Panc1 (cell line): ENCODE measurements around the gene INMT. TPM values are rescaled to one million over a fixed set of nuclear protein-coding genes. Genes with fewer than 3 reads are reported as not detected.

Experiments
- ATAC-seq: fragments of 200-7000 bp; cut with Tn5 transposase; 2 replicates; pipeline ENCODE4 v1.9.1; 2020; ENCODE audit warnings: mild to moderate bottlenecking, moderate library complexity
- BruUV-seq: library from RNA; stranded (reverse); fragments of 400-500 nt; replicated peaks from 2 replicates; lab custom pipeline; 2021; lab: Mats Ljungman, UMichigan
- CTCF ChIA-PET: fragments of 300-600 bp; sonication (Branson Sonifier 250); formaldehyde crosslinking; loops from one replicate; lab custom pipeline; 2022; ENCODE audit warnings: antibody characterized with exemption; lab: Charles Lee
- POLR2A ChIA-PET: fragments of 300-600 bp; sonication (Branson Sonifier 250); formaldehyde crosslinking; loops from one replicate; lab custom pipeline; 2022; ENCODE audit warnings: antibody characterized with exemption; lab: Charles Lee
- DNase-seq: peaks from one replicate; pipeline ENCODE4 v3.0.0-alpha.2; 2010; ENCODE audit warnings: low read depth, low spot score
- H3K27ac ChIP-seq: 2 replicates; pipeline ENCODE4 v1.5.1; 2011; ENCODE audit warnings: mild to moderate bottlenecking, low read length, inconsistent platforms
- H3K27me3 ChIP-seq: fragments of 200-500 bp; sonication (Bioruptor generic); 2 replicates; pipeline ENCODE4 v1.6.0; 2014; ENCODE audit warnings: low read length, inconsistent platforms; ENCODE audit not compliant: control insufficient read depth, insufficient read depth
- H3K36me3 ChIP-seq: fragments of 200-500 bp; sonication (Bioruptor generic); 2 replicates; pipeline ENCODE4 v1.5.1; 2014; ENCODE audit warnings: inconsistent platforms, mild to moderate bottlenecking, low read length, moderate library complexity; ENCODE audit not compliant: control insufficient read depth, insufficient read depth
- H3K4me1 ChIP-seq: 2 replicates; pipeline ENCODE4 v1.5.1; 2011; ENCODE audit warnings: inconsistent platforms, mild to moderate bottlenecking, low read length, moderate library complexity; ENCODE audit not compliant: control insufficient read depth, insufficient read depth
- H3K4me3 ChIP-seq, 2 experiments: 2 replicates each; pipeline ENCODE4 v1.5.1; 2011 to 2012; ENCODE audit warnings: low read depth in 2 of 2, low read length in 2 of 2, mild to moderate bottlenecking in 2 of 2, inconsistent platforms in 1 of 2, moderate library complexity in 1 of 2
- H3K9me3 ChIP-seq: fragments of 200-500 bp; sonication (Bioruptor generic); 2 replicates; pipeline ENCODE4 v1.5.1; 2014; ENCODE audit warnings: low read depth, mild to moderate bottlenecking, inconsistent platforms, low read length, moderate library complexity; ENCODE audit not compliant: control insufficient read depth, insufficient read depth
- POLR2AphosphoS5 ChIP-seq: IDR thresholded peaks from 2 replicates; pipeline ENCODE4 v1.6.1; 2012; ENCODE audit warnings: mild to moderate bottlenecking, low read depth, low read length, moderate library complexity
- SIN3A ChIP-seq: IDR thresholded peaks from 2 replicates; pipeline ENCODE4 v1.6.1; 2012; ENCODE audit warnings: low read depth, mild to moderate bottlenecking, low read length, moderate library complexity, borderline replicate concordance; ENCODE audit not compliant: insufficient read depth
- TCF7L2 ChIP-seq: IDR thresholded peaks from 2 replicates; pipeline ENCODE4 v1.6.1; 2011; ENCODE audit warnings: mild to moderate bottlenecking, low read depth, low read length, inconsistent platforms
- in situ Hi-C: cut with HindIII; loops from 2 replicates; pipeline ENCODE4 v1.10.0; 2016; ENCODE audit warnings: low sequenced_read_pairs, low pct_unique_long_range_greater_than_20kb
- intact Hi-C: fragments of 100-400 bp; cut with micrococcal nuclease; formaldehyde crosslinking; loops from one replicate; pipeline ENCODE4 v1.10.0; 2022; ENCODE audit not compliant: unreplicated experiment
- total RNA-seq: library from RNA; stranded (reverse); gene quantifications from one replicate; pipeline ENCODE4 v1.2.1, GENCODE V29; 2021; ENCODE audit not compliant: unreplicated experiment
- TF ChIP-seq, protein P1 (sequence below): fragments of 450-650 bp; IDR thresholded peaks from 2 replicates; pipeline ENCODE4 v1.5.1; 2017; ENCODE audit warnings: mild to moderate bottlenecking
- TF ChIP-seq, protein P2 (sequence below), 2 experiments: IDR thresholded peaks; 2 replicates each; pipeline ENCODE4 v1.6.1; 2011 to 2012; ENCODE audit warnings: low read depth in 2 of 2, control low read depth in 1 of 2, low read length in 1 of 2, mild to moderate bottlenecking in 1 of 2, moderate library complexity in 1 of 2; ENCODE audit not compliant: insufficient read depth in 1 of 2

INMT gene
- total RNA-seq, 1 experiment from 2014 or later: 0.13 TPM

DNA sequence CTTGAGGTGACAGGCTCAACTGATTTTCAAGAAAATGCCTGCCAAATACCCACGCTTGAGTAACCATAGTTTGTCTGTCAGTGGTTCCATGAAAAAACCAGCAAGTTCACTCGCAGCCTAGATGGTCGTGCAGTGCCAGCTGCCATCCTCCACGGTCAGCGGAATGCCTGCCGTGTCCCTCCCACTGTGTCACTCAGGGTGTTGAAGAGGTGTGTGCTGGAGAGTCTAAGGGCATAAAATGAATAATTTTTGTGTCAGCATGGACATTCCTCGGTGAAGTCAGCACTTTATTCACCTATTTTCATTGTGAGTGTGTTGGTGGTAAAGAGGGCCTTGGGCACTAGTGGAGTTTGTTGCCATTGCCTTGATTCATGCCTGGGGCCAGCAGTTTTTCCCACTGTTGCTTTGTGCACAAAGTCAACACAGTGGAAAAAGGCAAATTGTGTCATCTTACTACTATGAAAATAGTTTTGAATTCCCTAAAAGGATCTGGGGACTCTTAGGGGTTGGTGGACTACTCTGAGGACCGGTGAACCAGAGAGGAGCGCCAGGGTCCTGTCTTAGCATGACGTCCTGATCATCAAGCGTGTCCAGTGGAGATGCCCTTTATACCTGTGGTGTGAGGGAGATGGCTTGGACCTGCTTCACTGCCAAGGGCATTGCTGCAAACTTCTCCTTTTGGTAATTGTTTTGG, 36.9 kb downstream of the INMT start:
- Histone ChIP-seq H3K27ac (no peak overlapping the region), H3K27me3 (no peaks in the 10 kb centered on the region), H3K36me3 (no peaks in the 10 kb centered on the region), H3K4me1 (no peaks in the 10 kb centered on the region), H3K9me3 (no peaks in the 10 kb centered on the region), H3K4me3 (no peak overlapping the region)
- intact Hi-C loops: no loop called here
- in situ Hi-C loops: no loop called here
- no TSS peak for BruUV-seq
- no peak for ATAC-seq
- ChIA-PET POLR2A (no interaction called here), CTCF (no interaction called here)
- DNase-seq: no peak
- TF ChIP-seq TCF7L2 (no peak), SIN3A (no peak), POLR2AphosphoS5 (no peak)
- TF ChIP-seq, protein P1, sequence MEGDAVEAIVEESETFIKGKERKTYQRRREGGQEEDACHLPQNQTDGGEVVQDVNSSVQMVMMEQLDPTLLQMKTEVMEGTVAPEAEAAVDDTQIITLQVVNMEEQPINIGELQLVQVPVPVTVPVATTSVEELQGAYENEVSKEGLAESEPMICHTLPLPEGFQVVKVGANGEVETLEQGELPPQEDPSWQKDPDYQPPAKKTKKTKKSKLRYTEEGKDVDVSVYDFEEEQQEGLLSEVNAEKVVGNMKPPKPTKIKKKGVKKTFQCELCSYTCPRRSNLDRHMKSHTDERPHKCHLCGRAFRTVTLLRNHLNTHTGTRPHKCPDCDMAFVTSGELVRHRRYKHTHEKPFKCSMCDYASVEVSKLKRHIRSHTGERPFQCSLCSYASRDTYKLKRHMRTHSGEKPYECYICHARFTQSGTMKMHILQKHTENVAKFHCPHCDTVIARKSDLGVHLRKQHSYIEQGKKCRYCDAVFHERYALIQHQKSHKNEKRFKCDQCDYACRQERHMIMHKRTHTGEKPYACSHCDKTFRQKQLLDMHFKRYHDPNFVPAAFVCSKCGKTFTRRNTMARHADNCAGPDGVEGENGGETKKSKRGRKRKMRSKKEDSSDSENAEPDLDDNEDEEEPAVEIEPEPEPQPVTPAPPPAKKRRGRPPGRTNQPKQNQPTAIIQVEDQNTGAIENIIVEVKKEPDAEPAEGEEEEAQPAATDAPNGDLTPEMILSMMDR: no peak
- TF ChIP-seq, protein P2, sequence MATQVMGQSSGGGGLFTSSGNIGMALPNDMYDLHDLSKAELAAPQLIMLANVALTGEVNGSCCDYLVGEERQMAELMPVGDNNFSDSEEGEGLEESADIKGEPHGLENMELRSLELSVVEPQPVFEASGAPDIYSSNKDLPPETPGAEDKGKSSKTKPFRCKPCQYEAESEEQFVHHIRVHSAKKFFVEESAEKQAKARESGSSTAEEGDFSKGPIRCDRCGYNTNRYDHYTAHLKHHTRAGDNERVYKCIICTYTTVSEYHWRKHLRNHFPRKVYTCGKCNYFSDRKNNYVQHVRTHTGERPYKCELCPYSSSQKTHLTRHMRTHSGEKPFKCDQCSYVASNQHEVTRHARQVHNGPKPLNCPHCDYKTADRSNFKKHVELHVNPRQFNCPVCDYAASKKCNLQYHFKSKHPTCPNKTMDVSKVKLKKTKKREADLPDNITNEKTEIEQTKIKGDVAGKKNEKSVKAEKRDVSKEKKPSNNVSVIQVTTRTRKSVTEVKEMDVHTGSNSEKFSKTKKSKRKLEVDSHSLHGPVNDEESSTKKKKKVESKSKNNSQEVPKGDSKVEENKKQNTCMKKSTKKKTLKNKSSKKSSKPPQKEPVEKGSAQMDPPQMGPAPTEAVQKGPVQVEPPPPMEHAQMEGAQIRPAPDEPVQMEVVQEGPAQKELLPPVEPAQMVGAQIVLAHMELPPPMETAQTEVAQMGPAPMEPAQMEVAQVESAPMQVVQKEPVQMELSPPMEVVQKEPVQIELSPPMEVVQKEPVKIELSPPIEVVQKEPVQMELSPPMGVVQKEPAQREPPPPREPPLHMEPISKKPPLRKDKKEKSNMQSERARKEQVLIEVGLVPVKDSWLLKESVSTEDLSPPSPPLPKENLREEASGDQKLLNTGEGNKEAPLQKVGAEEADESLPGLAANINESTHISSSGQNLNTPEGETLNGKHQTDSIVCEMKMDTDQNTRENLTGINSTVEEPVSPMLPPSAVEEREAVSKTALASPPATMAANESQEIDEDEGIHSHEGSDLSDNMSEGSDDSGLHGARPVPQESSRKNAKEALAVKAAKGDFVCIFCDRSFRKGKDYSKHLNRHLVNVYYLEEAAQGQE (IDR thresholded peaks at IDR 0.05; ENCODE audit: insufficient read depth in 1 of 2, low read depth in 2 of 2, low read length in 1 of 2): no peak

DNA sequence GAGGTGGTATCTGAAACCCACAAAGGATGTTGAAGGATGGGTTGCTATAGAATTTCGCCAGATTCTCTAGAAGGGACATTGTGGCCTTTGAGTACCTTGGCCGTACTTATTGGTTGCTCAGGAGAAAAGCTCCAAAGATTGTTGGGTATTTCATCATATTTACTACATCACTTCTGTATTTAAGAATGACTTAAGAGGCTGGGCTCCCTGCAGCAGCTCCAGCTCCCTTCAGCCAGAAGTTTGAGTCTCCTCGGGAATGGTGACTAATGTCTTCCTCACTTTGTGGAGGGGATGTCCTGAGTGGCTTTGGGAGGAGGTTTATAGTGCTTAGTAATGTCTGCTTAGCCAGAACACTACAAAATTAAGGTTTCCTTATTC, 37.4 kb downstream of the INMT start:
- no TSS peak for BruUV-seq
- ATAC-seq: no peak; the same call in 1 of the 2 replicates
- H3K27ac ChIP-seq: no peak overlapping the region

More for the DNA sequence above, 37.4 kb downstream of the INMT start:
- ChIA-PET CTCF (no interaction called here), POLR2A (no interaction called here)
- no peaks in the 10 kb centered on the region for H3K27me3 ChIP-seq
- H3K4me1 ChIP-seq: no peaks in the 10 kb centered on the region
- no peak overlapping the region for H3K4me3 ChIP-seq
- in situ Hi-C loops: no loop called here
- TF ChIP-seq POLR2AphosphoS5 (no peak), TCF7L2 (no peak), SIN3A (no peak)
- TF ChIP-seq, protein P2 (IDR thresholded peaks at IDR 0.05; ENCODE audit: insufficient read depth in 1 of 2, low read depth in 2 of 2, low read length in 1 of 2): no peak
- TF ChIP-seq, protein P1: no peak
- DNase-seq: no peak
- no peaks in the 10 kb centered on the region for H3K36me3 ChIP-seq
- H3K9me3 ChIP-seq: no peaks in the 10 kb centered on the region
- intact Hi-C loops: no loop called here
